Stimulated activated CD4-positive, alpha-beta T cell treated with anti-CD3 and anti-CD28 coated beads, Interleukin-12 subunit alpha, Interleukin-12 subunit beta, amount 100 ng/mL, for 24 hours (primary cell): Measurements from ENCODE around the gene PIEZO1.

ENCODE experiments used
- DNase-seq, 2 experiments: peaks; one replicate each; pipeline ENCODE4 v3.0.0-alpha.2; 2020; ENCODE audit warnings: low read depth in 2 of 2

PIEZO1 gene

GRCh38 chr16:88766975-88767374 lies 18.0 kb downstream of the PIEZO1 start:
- DNase-seq, result no peak

- DNase-seq, result no peak
Measured at GRCh38 chr16:88764913-88765349, 20.1 kb downstream of the PIEZO1 start.

DNA sequence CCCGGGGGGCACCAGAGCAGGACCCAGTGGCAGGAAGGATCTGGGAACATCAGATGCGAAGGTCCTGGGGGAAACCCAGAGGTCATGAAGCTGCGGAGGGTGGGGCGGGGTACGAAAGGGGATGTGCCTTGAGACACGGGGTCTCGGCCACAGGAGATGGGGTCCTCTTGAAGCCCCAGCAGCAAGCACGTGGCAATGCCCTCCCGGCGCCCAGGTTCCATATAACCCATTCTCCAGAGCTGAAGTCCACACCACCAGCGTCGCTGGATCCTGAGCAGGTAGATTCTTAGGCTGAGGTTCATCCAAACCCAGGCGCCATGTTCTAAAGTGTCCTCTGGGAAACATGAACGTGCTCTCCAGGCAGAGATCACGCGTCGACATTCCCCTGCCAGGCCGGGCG lies 20.9 kb downstream of the PIEZO1 start:
- no peak for DNase-seq

GRCh38 chr16:88763502-88764053 lies 21.4 kb downstream of the PIEZO1 start:
- no peak for DNase-seq

- no peak for DNase-seq
Measured at GRCh38 chr16:88762941-88763340, 22.1 kb downstream of the PIEZO1 start.

GRCh38 chr16:88762258-88762870 lies 22.7 kb downstream of the PIEZO1 start:
- DNase-seq, result no peak

GRCh38 chr16:88761830-88762229 lies 23.2 kb downstream of the PIEZO1 start:
- DNase-seq, result no peak

- no peak for DNase-seq
Measured at GRCh38 chr16:88761143-88761534, 23.9 kb downstream of the PIEZO1 start.

DNA sequence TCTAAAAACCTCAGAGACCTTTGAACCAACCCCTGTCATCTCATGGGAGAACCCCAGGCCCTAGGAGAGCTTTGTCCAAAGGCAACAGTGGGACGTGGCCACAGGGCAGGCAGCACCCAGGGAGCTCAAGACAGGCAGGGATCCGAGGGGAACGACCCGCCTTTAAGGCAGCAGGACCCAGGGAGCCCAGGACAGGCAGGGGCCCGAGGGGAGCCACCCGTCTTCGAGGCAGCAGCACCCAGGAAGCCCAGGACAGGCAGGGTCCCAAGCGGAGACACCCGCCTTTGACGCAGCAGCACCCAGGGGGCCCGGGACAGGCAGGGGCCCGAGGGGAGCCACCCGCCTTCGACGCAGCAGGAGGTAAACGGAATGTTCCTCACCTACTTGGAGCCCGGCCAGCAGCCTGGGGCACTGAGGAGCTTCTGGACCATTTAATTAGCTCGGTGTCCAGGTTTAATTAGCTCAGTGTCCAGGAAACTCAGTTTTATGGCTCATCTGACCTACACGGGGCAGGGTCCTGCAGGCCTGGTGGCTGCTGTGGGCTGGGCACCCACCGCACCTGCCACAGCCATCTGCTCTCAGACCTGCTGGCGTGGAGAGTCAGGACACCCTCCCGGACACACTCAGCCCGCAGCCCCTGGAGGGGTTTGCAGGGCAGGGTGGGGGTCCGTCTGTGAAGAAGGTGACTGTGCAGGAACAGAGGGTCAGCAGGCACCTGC lies 24.4 kb downstream of the PIEZO1 start:
- DNase-seq, result no peak

GRCh38 chr16:88759976-88760350 lies 25.1 kb downstream of the PIEZO1 start:
- no peak for DNase-seq

GRCh38 chr16:88759245-88759975 lies 25.6 kb downstream of the PIEZO1 start:
- DNase-seq, result no peak

DNA sequence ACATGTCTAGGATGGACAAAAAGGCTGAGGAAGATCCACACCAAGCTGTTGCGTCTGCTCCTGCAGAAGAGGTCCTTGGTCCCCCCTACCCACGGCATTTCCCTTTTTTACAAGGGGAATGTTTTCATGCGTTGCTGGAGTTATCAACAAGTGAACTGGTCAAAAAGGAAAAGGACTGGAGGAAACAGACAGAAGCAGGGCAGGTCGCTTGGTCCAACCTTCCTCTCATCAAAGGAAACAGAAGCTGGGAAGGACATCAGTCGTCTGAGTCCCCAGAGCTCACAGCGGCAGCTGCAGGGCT lies 26.1 kb downstream of the PIEZO1 start:
- no peak for DNase-seq

- no peak for DNase-seq
Measured at GRCh38 chr16:88758227-88758943, 26.6 kb downstream of the PIEZO1 start.

GRCh38 chr16:88755745-88756443 lies 29.1 kb downstream of the PIEZO1 start:
- no peak for DNase-seq

GRCh38 chr16:88754912-88755744 lies 29.9 kb downstream of the PIEZO1 start:
- DNase-seq, result no peak

GRCh38 chr16:88754109-88754911 lies 30.7 kb downstream of the PIEZO1 start:
- DNase-seq, result no peak

DNA sequence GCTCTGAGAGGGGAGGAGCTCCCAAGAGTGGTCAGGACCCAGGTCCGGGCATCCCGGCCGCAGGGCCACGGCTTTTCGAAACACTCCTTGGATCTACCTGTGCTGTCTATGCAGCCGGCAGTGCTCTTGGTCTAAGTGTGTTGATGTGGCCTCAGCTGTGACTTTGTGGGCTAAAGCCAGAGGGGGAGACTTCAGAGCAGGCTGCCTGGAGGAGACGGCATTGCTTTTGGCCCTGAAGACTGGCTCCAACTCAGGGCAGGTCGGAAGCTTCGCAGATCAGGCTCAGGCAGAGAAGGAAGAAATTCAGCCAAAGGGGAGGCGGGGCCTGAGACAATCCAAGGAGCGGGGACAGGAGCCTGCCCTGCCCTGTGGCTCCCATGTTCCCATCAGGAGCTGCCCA lies 31.4 kb downstream of the PIEZO1 start:
- no peak for DNase-seq

GRCh38 chr16:88753191-88753590 lies 31.8 kb downstream of the PIEZO1 start:
- no peak for DNase-seq

- no peak for DNase-seq
Measured at GRCh38 chr16:88752386-88753002, 32.5 kb downstream of the PIEZO1 start.
